MM.1S (cell line): ENCODE measurements around the gene PNMA1.

Experiments
- DNase-seq: peaks from one replicate; pipeline ENCODE4 v3.0.0-alpha.2; 2015
- H2AFZ ChIP-seq: fragments of 300-600 bp; sonication (generic); 2 replicates; pipeline ENCODE4 v1.6.0; 2016; ENCODE audit warnings: antibody characterized with exemption, low read length
- H3F3A ChIP-seq: fragments of 300-600 bp; sonication (generic); 2 replicates; pipeline ENCODE4 v1.6.1; 2016; ENCODE audit warnings: mild to moderate bottlenecking, antibody characterized with exemption, low read length, moderate library complexity, mixed read lengths; ENCODE audit not compliant: insufficient read depth
- H3K27ac ChIP-seq: fragments of 300-600 bp; sonication (generic); 2 replicates; pipeline ENCODE4 v1.5.1; 2016; ENCODE audit warnings: mild to moderate bottlenecking, low read length
- H3K27me3 ChIP-seq: fragments of 300-600 bp; sonication (generic); replicated peaks from 2 replicates; pipeline ENCODE4 v1.6.0; 2016; ENCODE audit warnings: low read length; ENCODE audit not compliant: insufficient read depth
- H3K36me3 ChIP-seq: fragments of 300-600 bp; sonication (generic); replicated peaks from 2 replicates; pipeline ENCODE4 v1.6.1; 2016; ENCODE audit warnings: mild to moderate bottlenecking, low read length, mixed read lengths; ENCODE audit not compliant: insufficient read depth
- H3K4me1 ChIP-seq: fragments of 300-600 bp; sonication (generic); 2 replicates; pipeline ENCODE4 v1.6.1; 2016; ENCODE audit warnings: low read length, mixed read lengths
- H3K4me2 ChIP-seq: fragments of 300-600 bp; sonication (generic); 2 replicates; pipeline ENCODE4 v1.6.0; 2016; ENCODE audit warnings: low read depth, low read length
- H3K4me3 ChIP-seq: fragments of 300-600 bp; sonication (generic); 2 replicates; pipeline ENCODE4 v1.5.1; 2016; ENCODE audit warnings: low read length, mixed read lengths
- H3K79me2 ChIP-seq: fragments of 300-600 bp; sonication (generic); 2 replicates; pipeline ENCODE4 v1.6.1; 2016; ENCODE audit warnings: mixed run types, low read length, mixed read lengths
- H3K9ac ChIP-seq: fragments of 300-600 bp; sonication (generic); 2 replicates; pipeline ENCODE4 v1.6.1; 2016; ENCODE audit warnings: low read length, mixed read lengths
- H3K9me2 ChIP-seq: fragments of 300-600 bp; sonication (generic); replicated peaks from 2 replicates; pipeline ENCODE4 v1.6.1; 2016; ENCODE audit warnings: mild to moderate bottlenecking, low read length, mixed read lengths; ENCODE audit not compliant: insufficient read depth
- H3K9me3 ChIP-seq: fragments of 300-600 bp; sonication (generic); replicated peaks from 2 replicates; pipeline ENCODE4 v1.6.1; 2016; ENCODE audit warnings: mild to moderate bottlenecking, low read length, mixed read lengths; ENCODE audit not compliant: insufficient read depth
- H4K20me1 ChIP-seq: fragments of 300-600 bp; sonication (generic); 2 replicates; pipeline ENCODE4 v1.6.1; 2016; ENCODE audit warnings: mild to moderate bottlenecking, low read length, moderate library complexity, mixed read lengths; ENCODE audit not compliant: insufficient read depth
- CTCF ChIP-seq: fragments of 300-600 bp; sonication (generic); IDR thresholded peaks from 2 replicates; pipeline ENCODE4 v1.5.1; 2016; ENCODE audit warnings: antibody characterized with exemption, low read length, mixed read lengths
- EZH2 ChIP-seq: fragments of 300-600 bp; sonication (generic); optimal IDR thresholded peaks from 2 replicates; pipeline ENCODE3; 2017; ENCODE audit warnings: low read depth, mild to moderate bottlenecking, antibody characterized with exemption, low read length, mixed read lengths
- EZH2phosphoT487 ChIP-seq: fragments of 300-600 bp; sonication (generic); IDR thresholded peaks from 2 replicates; pipeline ENCODE4 v1.6.1; 2018; ENCODE audit warnings: antibody characterized with exemption, low read length

Gene PNMA1

DNA sequence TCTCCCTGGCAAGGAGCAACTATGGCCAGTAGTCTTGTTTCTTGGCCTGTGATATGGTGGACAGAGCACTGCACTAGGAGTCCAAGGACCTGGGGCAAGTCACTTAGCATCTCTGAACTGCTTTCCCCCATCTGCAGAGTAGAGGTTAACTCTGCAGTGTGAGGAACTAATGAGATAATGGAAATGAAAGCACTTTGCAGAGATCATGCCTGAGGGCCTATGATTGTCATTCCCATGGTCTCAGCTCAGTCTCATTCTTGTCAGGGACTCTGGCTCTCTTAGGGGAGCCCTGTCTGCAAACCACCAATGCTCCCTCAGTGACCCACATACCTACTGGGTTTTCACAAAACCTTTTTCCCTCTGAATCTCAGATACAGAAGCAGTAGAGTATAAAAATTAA is 6.5 kb upstream of the PNMA1 start:
- H2AFZ ChIP-seq, result no peak overlapping the region
- DNase-seq, result no peak
- no peak overlapping the region for H3K9ac ChIP-seq
- no peaks in the 10 kb centered on the region for H3K36me3 ChIP-seq
- TF ChIP-seq EZH2, result no peak
- TF ChIP-seq EZH2phosphoT487, result no peak
- TF ChIP-seq CTCF, result no peak
- no peaks in the 10 kb centered on the region for H3K9me3 ChIP-seq
- no peaks in the 10 kb centered on the region for H3F3A ChIP-seq
- no peak overlapping the region for H3K4me3 ChIP-seq
- no peaks in the 10 kb centered on the region for H4K20me1 ChIP-seq
- no peaks in the 10 kb centered on the region for H3K79me2 ChIP-seq
- H3K4me2 ChIP-seq, result no peak overlapping the region
- H3K4me1 ChIP-seq, result no peaks in the 10 kb centered on the region
- H3K27me3 ChIP-seq, result no peaks in the 10 kb centered on the region
- H3K27ac ChIP-seq, result no peak overlapping the region
- H3K9me2 ChIP-seq, result no peaks in the 10 kb centered on the region

DNA sequence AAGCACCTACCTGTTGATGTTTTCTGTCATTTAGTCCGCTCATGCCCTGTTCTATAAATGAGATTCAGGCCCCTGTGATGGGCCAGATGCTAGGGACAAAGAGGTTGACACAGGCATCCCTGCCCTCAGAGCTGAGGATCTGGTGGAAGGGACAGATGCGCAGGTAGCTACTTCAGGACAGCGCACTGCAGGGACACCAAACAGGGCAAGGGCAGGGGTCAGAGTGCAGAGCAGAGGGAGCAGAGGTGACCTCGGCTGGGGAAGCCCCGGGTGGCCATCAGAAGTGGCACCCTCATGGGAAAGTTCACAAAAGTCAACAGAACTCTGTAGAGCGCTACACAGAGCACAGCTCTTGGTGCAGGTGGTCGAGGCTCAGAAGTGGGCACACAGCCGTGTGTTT is 5.6 kb upstream of the PNMA1 start:
- no peaks in the 10 kb centered on the region for H3K9me2 ChIP-seq
- H3K9me3 ChIP-seq, result no peaks in the 10 kb centered on the region
- H3K79me2 ChIP-seq, result no peaks in the 10 kb centered on the region
- no peaks in the 10 kb centered on the region for H3K27me3 ChIP-seq
- no peak for DNase-seq
- H4K20me1 ChIP-seq, result no peaks in the 10 kb centered on the region
- no peak overlapping the region for H3K27ac ChIP-seq
- TF ChIP-seq CTCF, result no peak
- TF ChIP-seq EZH2phosphoT487, result no peak
- no peak for TF ChIP-seq EZH2
- no peak overlapping the region for H2AFZ ChIP-seq
- H3K4me1 ChIP-seq, result no peaks in the 10 kb centered on the region
- no peaks in the 10 kb centered on the region for H3K36me3 ChIP-seq
- H3K4me3 ChIP-seq, result no peak overlapping the region
- no peaks in the 10 kb centered on the region for H3F3A ChIP-seq
- H3K4me2 ChIP-seq, result no peak overlapping the region
- no peak overlapping the region for H3K9ac ChIP-seq

GRCh38 chr14:73719361-73719760 is 5.2 kb upstream of the PNMA1 start:
- Histone ChIP-seq H3K4me1 (no peaks in the 10 kb centered on the region; the same call in 1 of the 2 replicates), H3K79me2 (no peaks in the 10 kb centered on the region), H3F3A (no peaks in the 10 kb centered on the region), H3K27me3 (no peaks in the 10 kb centered on the region), H3K27ac (no peak overlapping the region), H4K20me1 (no peaks in the 10 kb centered on the region), H3K9me3 (no peaks in the 10 kb centered on the region), H3K9me2 (no peaks in the 10 kb centered on the region), H3K4me2 (no peak overlapping the region), H3K36me3 (no peaks in the 10 kb centered on the region), H3K9ac (no peak overlapping the region), H3K4me3 (no peak overlapping the region), H2AFZ (no peak overlapping the region)
- TF ChIP-seq CTCF, result no peak
- no peak for TF ChIP-seq EZH2
- no peak for TF ChIP-seq EZH2phosphoT487
- no peak for DNase-seq
